Measurements from ENCODE around the gene DYNLT5.
"Not testable (repeated sequence)": the region's sequence is repeated elsewhere in the genome, so short reads cannot be mapped to it uniquely, and the experiment has no call there.

Gene DYNLT5

GRCh38 chr1:66731170-66731865 is 20.9 kb upstream of the DYNLT5 start:
- in situ Hi-C loops (cut with MboI; ENCODE audit: low pct_unique_long_range_greater_than_20kb, low sequenced_read_pairs, unreplicated experiment): no loop called here
- TF ChIP-seq CTCF (IDR thresholded peaks at IDR 0.05; ENCODE audit: extremely low read depth, insufficient read depth, missing control alignments): no peak
- DNase-seq (ENCODE audit: low spot score): no peak

- no peak for DNase-seq (ENCODE audit: low spot score)
- TF ChIP-seq CTCF (IDR thresholded peaks at IDR 0.05; ENCODE audit: extremely low read depth, insufficient read depth, missing control alignments): no peak
- in situ Hi-C loops (cut with MboI; ENCODE audit: low pct_unique_long_range_greater_than_20kb, low sequenced_read_pairs, unreplicated experiment): no loop called here
Measured at GRCh38 chr1:66732407-66733166, 19.7 kb upstream of the DYNLT5 start.

GRCh38 chr1:66733348-66734017 is 18.8 kb upstream of the DYNLT5 start:
- peak; percentile 15 for TF ChIP-seq CTCF (IDR thresholded peaks at IDR 0.05; ENCODE audit: extremely low read depth, insufficient read depth, missing control alignments)
- no peak for DNase-seq (ENCODE audit: low spot score)
- in situ Hi-C loops (cut with MboI; ENCODE audit: low pct_unique_long_range_greater_than_20kb, low sequenced_read_pairs, unreplicated experiment): no loop called here

- DNase-seq (ENCODE audit: low spot score); in situ Hi-C loops (cut with MboI; ENCODE audit: low pct_unique_long_range_greater_than_20kb, low sequenced_read_pairs, unreplicated experiment): not testable (repeated sequence)
Measured at GRCh38 chr1:66734531-66734930, 17.7 kb upstream of the DYNLT5 start.

- in situ Hi-C loops (cut with MboI; ENCODE audit: low pct_unique_long_range_greater_than_20kb, low sequenced_read_pairs, unreplicated experiment): no loop called here
- no peak for DNase-seq (ENCODE audit: low spot score)
- no peak for TF ChIP-seq CTCF (IDR thresholded peaks at IDR 0.05; ENCODE audit: extremely low read depth, insufficient read depth, missing control alignments)
Measured at GRCh38 chr1:66737836-66738235, 14.4 kb upstream of the DYNLT5 start.

GRCh38 chr1:66739401-66740157 is 12.7 kb upstream of the DYNLT5 start:
- in situ Hi-C loops (cut with MboI; ENCODE audit: low pct_unique_long_range_greater_than_20kb, low sequenced_read_pairs, unreplicated experiment): no loop called here
- DNase-seq (ENCODE audit: low spot score): no peak
- no peak for TF ChIP-seq CTCF (IDR thresholded peaks at IDR 0.05; ENCODE audit: extremely low read depth, insufficient read depth, missing control alignments)

Data from GM13977 (cell line).